Renal cortex interstitium (tissue), 15 donors: ENCODE data around the gene SSH2. TPM values are rescaled to one million over a fixed set of nuclear protein-coding genes. Genes with fewer than 3 reads are reported as not detected.
"Not testable (repeated sequence)": the region's sequence is repeated elsewhere in the genome, so short reads cannot be mapped to it uniquely, and the experiment has no call there.

Experiments
- DNase-seq, 11 donors: peaks; one replicate each; pipeline ENCODE4 v3.0.0-alpha.2; 2013; ENCODE audit warnings: low read depth in 9 of 11, low spot score in 4 of 11; ENCODE audit errors: extremely low read depth in 1 of 11
- long read RNA-seq, 16 experiments: transcript quantifications; one replicate each; lab custom pipeline, GENCODE V29; 2026
- polyA plus RNA-seq, 3 donors: library from polyadenylated mRNA; unstranded; fragments of 120-200 nt; gene quantifications; one replicate each; pipeline ENCODE4 v1.2.1, GENCODE V29; 2013; ENCODE audit not compliant: insufficient read length in 3 of 3

SSH2 gene
- polyA plus RNA-seq: 10 to 100 TPM; 16.1 to 19.7 (median 16.5) TPM
- long read RNA-seq, donor 1, partial matches to known transcripts: 0 of 4 reads
- long read RNA-seq, donor 1, other reads (novel, unspliced or antisense): 0 of 4 reads
- long read RNA-seq, donor 2, partial matches to known transcripts: 0 of 5 reads
- long read RNA-seq, donor 2, other reads (novel, unspliced or antisense): 0 of 5 reads
- long read RNA-seq, donor 3, transcript SSH2-211 (2 exons, 570 nt): major isoform, 7 of 8 reads
- long read RNA-seq, donor 3, partial matches to known transcripts: 0 of 8 reads
- long read RNA-seq, donor 3, other reads (novel, unspliced or antisense): 0 of 8 reads
- long read RNA-seq, donor 4, full-length matches to known transcripts: 5 of 5 reads
- long read RNA-seq, donor 4, partial matches to known transcripts: 0 of 5 reads
- long read RNA-seq, donor 4, other reads (novel, unspliced or antisense): 0 of 5 reads
- long read RNA-seq, donor 5: 0 reads
- long read RNA-seq, donor 6, transcript SSH2-211 (2 exons, 570 nt): major isoform, 5 of 5 reads
- long read RNA-seq, donor 6, partial matches to known transcripts: 0 of 5 reads
- long read RNA-seq, donor 6, other reads (novel, unspliced or antisense): 0 of 5 reads
- long read RNA-seq, donor 7, full-length matches to known transcripts: 5 of 5 reads
- long read RNA-seq, donor 7, partial matches to known transcripts: 0 of 5 reads
- long read RNA-seq, donor 7, other reads (novel, unspliced or antisense): 0 of 5 reads
- long read RNA-seq, donor 8: 0 reads
- long read RNA-seq, donor 9, transcript SSH2-211 (2 exons, 570 nt): major isoform, 5 of 5 reads
- long read RNA-seq, donor 9, partial matches to known transcripts: 0 of 5 reads
- long read RNA-seq, donor 9, other reads (novel, unspliced or antisense): 0 of 5 reads
- long read RNA-seq, donor 10, partial matches to known transcripts: 0 of 4 reads
- long read RNA-seq, donor 10, other reads (novel, unspliced or antisense): 0 of 4 reads
- long read RNA-seq, donor 11, partial matches to known transcripts: 0 of 2 reads
- long read RNA-seq, donor 11, other reads (novel, unspliced or antisense): 0 of 2 reads
- long read RNA-seq, donor 12, partial matches to known transcripts: 0 of 2 reads
- long read RNA-seq, donor 12, other reads (novel, unspliced or antisense): 0 of 2 reads
- long read RNA-seq, donor 13: 0 reads
- long read RNA-seq, donor 14, partial matches to known transcripts: 0 of 3 reads
- long read RNA-seq, donor 14, other reads (novel, unspliced or antisense): 0 of 3 reads
- long read RNA-seq, donor 15, partial matches to known transcripts: 0 of 2 reads
- long read RNA-seq, donor 15, other reads (novel, unspliced or antisense): 0 of 2 reads
- long read RNA-seq, donor 16, full-length matches to known transcripts: 7 of 7 reads
- long read RNA-seq, donor 16, partial matches to known transcripts: 0 of 7 reads
- long read RNA-seq, donor 16, other reads (novel, unspliced or antisense): 0 of 7 reads

DNA sequence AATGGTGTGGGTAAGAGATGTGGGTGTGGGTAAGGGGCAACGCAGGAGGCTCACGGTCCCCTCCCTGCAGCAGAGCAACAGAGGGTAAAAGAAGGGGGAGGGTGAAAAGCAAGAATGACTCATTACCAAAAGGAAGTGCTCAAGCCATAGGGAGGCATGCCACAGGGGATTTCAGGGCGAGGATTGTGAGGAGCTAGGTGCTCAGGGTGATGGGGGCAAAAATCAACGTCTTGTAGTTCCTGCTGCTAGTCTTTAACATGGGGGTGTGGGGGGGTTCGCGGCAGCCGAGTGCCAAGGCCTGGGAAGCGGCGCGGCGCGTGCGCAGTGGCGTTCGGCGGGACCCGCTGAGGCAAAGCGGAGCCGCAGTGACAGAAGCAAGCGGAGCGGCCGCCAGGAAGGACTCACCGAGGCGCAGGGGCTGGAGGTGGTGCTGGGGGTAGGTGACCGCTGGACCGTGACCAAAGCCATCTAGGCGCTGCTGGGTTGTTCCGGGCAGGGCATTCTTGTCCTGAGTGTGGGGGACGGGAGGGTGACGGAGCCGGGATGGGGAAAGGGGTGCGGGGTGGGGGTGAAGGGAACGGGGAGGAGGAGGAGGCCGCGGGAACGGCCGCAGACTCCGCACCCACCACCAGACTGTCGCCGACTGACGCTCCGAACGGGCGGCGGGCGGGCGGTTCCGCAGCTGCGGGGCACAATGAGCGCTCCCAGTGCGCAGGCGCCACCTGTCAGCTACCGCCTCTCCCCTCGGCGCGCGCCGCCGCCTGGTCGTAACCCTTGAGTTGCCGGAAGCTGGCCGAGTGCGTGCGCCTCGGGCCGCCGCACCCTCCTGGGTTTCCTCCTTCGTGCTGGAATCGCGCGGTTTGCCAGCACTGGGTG, at the start of gene SSH2:
TSS of gene SSH2 (minus strand) at position 696 of the 876 bp plus-strand sequence. CDS start at position 468, 228 bp downstream.
- DNase-seq: peak in 9 of 11 donors; percentile 48 to 87 (median 73)

DNA sequence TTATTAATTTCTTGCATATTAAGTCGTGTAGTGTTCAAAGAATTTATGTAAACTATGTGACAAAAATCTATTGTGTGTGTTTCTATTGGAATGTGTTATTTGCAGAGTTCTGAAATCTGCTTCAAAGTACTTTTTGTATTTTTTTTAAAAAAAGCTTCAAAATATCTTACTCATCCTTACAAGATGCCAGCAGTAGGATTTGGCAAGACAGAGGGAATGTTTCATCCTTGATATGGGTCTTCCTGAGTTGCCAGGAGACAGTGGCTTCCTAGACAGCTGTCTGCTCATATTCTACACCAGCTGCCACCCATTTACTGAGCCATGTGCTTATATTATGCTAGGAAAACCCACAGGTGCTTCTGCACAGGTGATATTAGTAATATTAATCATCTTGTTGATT, 47.8 kb upstream of the SSH2 start:
- no peak for DNase-seq

DNA sequence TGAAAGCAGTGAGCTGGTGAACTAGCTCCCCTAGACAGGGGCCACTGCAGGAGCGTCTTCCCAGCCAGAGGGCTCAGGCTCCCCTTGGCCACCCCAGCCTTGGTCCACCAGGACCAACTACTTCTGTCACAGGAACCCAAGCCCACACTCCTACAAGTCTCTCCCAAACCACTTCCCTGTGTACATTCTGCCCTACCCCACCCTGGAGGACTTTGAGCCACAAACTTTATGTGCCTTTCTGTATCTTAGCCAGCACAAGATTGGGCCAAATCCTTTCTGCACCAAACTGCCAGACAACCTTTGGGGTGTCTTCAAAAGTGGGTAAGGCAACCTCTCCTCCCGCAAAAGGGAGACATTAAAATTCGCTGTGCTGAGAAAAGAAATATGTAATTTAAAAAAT, 43.0 kb upstream of the SSH2 start:
- DNase-seq: no peak

DNA sequence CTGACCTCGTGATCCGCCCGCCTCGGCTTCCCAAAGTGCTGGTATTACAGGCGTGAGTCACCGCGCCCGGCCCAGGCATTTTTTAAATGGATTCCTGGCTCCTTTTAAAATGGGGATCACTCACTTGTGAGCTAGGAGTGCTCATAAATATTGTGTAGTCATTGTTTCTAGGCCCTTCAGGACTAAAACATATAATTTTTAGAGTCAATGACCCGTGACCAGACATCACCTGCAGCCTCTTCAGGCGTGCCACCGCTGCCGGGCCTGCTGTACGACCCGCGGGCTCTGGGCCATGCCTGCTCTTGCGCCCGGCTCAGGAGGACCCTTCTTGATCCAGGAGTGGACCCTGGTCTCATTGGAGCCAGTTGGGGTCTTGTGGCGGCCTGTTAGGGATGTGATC, 42.2 kb upstream of the SSH2 start:
- DNase-seq: no peak

DNA sequence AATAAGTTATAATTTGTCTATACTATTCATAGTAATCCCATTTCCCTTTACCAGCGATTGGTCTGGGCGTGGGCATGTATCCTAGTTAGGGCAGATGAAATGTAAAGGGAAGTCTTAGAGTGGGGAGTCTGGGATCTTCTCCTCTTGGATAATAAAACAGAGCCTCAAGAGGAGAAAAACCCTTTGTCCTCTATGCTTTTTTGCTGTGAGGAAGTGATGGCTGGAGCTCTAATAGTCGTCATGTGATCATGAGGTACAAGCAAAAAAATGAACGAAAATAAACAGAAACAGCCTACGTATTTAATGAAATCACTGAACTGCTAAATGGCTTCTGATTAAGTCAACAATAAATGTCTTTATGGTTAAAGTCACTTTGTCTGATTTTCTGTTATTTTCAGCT, 38.2 kb upstream of the SSH2 start:
- no peak for DNase-seq

DNA sequence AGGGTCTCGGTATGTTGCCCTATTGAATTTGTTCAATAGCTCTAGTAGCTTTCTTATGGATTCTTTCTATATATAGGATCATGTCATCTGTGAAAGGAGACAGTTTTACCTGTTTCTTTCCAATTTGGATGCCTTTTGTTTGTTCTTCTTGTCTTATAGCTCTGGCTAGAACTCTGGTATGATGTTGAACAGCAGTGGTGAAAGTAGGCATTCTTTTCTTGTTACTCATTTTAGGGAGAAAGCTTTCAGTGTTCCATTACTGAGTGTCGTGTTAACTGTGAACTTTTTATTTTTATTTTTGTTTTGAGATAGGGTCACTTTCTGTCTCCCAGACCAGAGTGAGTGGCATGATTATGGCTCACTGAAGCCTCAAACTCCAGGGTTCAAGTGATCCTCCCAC, 32.6 kb upstream of the SSH2 start:
- no peak for DNase-seq

- no peak for DNase-seq
Observed at GRCh38 chr17:29959658-29960337, 29.8 kb upstream of the SSH2 start.

- DNase-seq: no peak
Observed at GRCh38 chr17:29958947-29959657, 29.1 kb upstream of the SSH2 start.

DNA sequence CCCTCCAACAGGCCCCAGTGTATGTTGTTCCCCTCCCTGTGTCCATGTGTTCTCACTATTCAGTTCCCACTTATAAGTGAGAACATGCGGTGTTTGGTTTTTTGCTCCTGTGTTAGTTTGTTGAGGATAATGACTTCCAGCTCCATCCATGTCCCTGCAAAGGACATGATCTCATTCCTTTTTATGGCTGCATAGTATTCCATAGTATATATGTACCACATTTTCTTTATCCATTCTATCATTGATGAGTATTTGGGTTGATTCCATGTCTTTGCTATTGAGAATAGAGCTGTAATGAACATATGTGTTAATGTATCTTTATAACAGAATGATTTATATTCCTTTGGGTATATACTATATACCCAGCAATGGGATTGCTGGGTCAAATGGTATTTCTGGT, 27.5 kb upstream of the SSH2 start:
- DNase-seq: not testable (repeated sequence)

GRCh38 chr17:29956225-29956624, 26.2 kb upstream of the SSH2 start:
- no peak for DNase-seq

DNA sequence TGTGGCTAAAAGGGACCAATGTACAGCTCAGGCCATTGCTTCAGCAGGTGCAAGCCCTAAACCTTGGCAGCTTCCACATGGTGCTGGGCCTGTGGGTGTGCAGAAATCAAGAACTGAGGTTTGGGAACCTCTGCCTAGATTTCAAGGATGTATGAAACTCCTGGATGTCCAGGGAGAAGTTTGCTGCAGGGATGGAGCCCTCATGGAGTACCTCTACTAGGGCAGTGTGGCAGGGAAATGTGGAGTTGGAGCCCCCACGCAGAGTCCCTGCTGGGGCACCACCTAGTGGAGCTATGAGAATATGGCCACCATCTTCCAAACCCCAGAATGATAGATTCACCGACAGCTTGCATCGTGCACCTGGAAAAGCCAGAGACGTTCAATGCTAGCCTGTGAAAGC, 24.4 kb upstream of the SSH2 start:
- no peak for DNase-seq

DNA sequence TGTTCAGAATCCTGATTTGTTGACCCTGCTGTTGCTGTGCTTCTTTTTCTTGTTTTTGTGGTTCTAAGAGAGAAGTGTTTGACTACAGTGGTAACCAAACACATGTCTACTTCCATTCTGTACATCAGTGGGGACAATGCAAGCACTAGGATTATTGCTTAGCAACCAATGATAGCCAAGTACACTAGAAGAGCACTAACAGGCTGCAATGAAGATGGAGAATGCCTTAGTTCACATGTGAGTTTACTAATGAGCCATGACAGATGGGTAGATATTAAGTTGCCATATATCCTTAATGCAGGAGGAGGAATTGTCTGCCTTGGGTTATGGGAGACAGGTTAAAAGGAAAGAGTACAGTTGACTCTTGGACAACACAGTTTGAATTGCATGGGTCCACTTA, 19.7 kb upstream of the SSH2 start:
- DNase-seq: peak in 1 of 11 donors; percentile 35

- no peak for DNase-seq
Observed at GRCh38 chr17:29948448-29949215, 18.6 kb upstream of the SSH2 start.

- no peak for DNase-seq
Observed at GRCh38 chr17:29945281-29945680, 15.3 kb upstream of the SSH2 start.

GRCh38 chr17:29941334-29941733, 11.3 kb upstream of the SSH2 start, which contains the start of gene EFCAB5:
EFCAB5 (plus strand) TSS chr17:29941634; CDS start chr17:29941797, 163 bp downstream.
- no peak for DNase-seq

DNA sequence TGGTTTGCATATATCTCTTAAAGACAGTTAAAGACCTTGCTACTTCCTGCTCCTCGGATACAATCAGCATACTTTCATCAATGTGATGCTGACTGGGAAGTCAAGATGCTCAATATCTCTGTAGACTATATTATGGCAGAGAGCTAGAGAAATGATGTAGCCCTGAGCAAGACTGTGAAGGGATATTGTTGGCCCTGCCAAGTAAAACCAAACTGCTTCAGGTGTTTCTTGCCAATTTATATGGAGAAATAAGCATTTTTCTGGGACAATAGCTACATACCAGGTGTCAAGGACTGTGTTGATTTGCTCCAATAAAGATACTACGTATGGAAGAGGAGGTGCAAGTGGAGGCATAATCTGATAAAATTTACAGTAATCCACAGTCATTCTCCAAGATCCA, 6.7 kb upstream of the SSH2 start:
- DNase-seq: no peak
